H7 (cell line): ENCODE results near the gene TBL1X. TPM values are rescaled to one million over a fixed set of nuclear protein-coding genes. Genes with fewer than 3 reads are reported as not detected.
A peak's percentile ranks its signal among the peaks of the same experiment; 100 is the strongest.

Source experiments
- DNase-seq: peaks from one replicate; pipeline ENCODE4 v3.0.0; 2012
- H3K27me3 ChIP-seq: 2 replicates; pipeline ENCODE4 v1.6.0; 2011; ENCODE audit warnings: mild to moderate bottlenecking, low read length; ENCODE audit not compliant: control insufficient read depth, insufficient read depth
- H3K36me3 ChIP-seq: replicated peaks from 2 replicates; pipeline ENCODE4 v1.5.1; 2011; ENCODE audit warnings: low read length; ENCODE audit not compliant: control insufficient read depth, insufficient read depth
- H3K4me3 ChIP-seq: 2 replicates; pipeline ENCODE4 v1.5.1; 2011; ENCODE audit warnings: low read depth, mild to moderate bottlenecking, control low read depth, low read length, moderate library complexity; ENCODE audit not compliant: insufficient read depth
- total RNA-seq: library from RNA; depleted of rRNA; stranded (reverse); fragments of >200 nt; shearing (Covaris generic); gene quantifications from 2 replicates; pipeline ENCODE4 v1.2.3, GENCODE V29; 2014

Gene TBL1X
- total RNA-seq, 1 experiment from 2014 or later: 57.0 TPM

DNA sequence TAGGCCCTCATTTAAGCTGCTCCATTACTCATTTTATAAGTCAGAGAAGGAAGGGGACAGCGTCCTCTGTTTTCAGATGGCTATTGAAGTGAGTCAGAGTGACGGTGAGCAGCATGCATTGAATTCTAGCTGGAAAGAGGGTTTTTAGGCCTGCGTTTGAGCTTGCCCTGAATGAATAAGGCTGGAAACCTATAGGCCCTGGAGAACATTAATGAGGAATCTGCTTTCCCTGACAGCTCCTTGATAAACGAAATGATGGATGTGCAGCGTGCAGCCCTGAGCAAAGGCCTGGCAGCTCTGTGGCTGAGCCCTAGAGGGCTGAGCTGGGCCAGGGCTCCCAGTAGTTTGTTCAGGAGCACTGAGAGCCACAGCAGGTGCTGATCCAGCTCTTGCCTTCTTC lies 33.4 kb downstream of the TBL1X start:
- DNase-seq: no peak
- no peak overlapping the region for H3K4me3 ChIP-seq
- no peaks in the 10 kb centered on the region for H3K27me3 ChIP-seq
- no peaks in the 10 kb centered on the region; the same call in 1 of the 2 replicates for H3K36me3 ChIP-seq

DNA sequence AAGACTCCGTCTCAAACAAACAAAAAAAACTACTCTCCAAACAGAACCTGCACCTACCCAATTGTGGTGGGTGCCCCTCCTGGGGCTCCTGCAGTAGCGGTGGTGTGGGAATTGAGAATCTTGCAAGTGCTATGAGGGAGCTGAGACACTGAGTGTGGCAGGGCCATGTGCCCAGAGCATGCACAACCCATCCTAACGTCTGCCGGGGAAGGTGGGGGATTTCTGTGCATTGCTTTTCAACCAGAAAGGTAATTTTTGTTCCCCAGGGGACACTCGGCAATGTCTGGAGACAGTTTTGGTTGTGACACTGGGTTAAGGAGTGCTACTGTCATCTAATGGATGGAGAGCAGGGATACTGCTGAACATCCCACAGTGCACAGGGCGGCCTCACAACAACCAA lies 35.7 kb downstream of the TBL1X start:
- no peaks in the 10 kb centered on the region for H3K27me3 ChIP-seq
- H3K36me3 ChIP-seq: no peaks in the 10 kb centered on the region; the same call in 1 of the 2 replicates
- H3K4me3 ChIP-seq: no peak overlapping the region
- no peak for DNase-seq

DNA sequence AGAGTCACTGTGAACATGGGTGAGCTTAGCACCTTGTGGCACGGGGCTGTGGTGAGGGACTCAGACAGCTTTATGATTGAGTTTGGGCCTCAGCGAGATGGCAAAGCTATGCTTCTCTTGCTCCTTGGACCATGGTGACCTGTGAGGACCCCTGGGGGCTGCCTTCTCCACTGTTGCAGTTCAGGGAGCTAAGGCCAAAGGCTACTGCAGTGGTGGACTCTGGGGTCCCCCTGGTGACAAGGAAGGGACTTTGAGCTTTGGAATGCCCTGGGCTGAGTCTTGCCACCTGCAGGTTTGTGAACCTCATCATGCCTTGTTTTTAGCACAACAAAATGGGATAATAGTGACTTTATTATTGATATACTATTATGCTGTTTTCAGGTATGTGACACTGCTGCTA lies 36.5 kb downstream of the TBL1X start:
- H3K4me3 ChIP-seq: no peak overlapping the region
- peak; percentile 51 for DNase-seq
- no peaks in the 10 kb centered on the region for H3K27me3 ChIP-seq
- H3K36me3 ChIP-seq: no peaks in the 10 kb centered on the region; the same call in 1 of the 2 replicates

- no peaks in the 10 kb centered on the region; the same call in 1 of the 2 replicates for H3K36me3 ChIP-seq
- H3K27me3 ChIP-seq: no peaks in the 10 kb centered on the region
- DNase-seq: no peak
- H3K4me3 ChIP-seq: no peak overlapping the region
These were observed 38.4 kb downstream of the TBL1X start for GRCh38 chrX:9503261-9503660.

- DNase-seq: no peak
- H3K4me3 ChIP-seq: no peak overlapping the region
- H3K36me3 ChIP-seq: no peaks in the 10 kb centered on the region
- H3K27me3 ChIP-seq: no peaks in the 10 kb centered on the region
These were observed 45.5 kb downstream of the TBL1X start for GRCh38 chrX:9510366-9510765.

DNA sequence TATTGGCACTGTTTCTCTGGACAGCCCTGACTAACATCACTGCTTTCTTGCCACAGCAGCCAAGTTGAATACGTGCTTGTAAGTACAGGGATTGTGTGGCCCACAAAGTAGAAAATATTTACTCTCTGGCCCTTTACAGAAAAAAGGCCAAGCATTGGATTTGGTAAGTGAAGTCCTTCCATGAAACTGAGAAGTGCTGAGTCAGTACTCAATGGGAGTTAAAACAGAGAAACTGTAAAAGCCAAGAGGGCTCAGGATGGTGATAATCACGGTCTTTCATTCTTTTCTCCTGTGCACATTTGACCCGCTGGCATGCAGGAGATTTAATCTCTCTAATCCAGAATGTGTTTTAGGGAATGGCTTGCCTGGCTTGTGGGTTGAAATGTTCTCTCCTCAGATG lies 46.1 kb downstream of the TBL1X start:
- Histone ChIP-seq H3K27me3 (no peaks in the 10 kb centered on the region), H3K4me3 (no peak overlapping the region), H3K36me3 (no peaks in the 10 kb centered on the region)
- no peak for DNase-seq

DNA sequence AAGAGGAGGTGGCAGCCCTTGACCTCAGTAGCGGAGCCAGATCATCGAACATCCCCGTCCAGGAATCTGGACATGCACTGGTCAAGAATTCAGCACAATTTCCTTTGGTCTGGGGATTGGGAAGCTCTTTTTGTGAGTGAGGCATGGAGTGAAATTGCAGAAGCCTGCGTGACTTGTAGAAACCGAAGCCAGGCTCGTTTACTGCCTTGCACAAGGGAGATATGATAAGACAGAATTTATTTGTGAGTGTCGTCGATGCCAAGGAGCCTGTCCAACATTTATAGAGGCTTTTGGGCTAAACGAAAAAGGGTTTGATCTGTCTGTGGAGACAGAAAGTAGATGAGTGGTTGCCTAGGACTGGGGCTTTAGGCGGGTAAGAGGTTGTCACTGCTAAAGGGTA lies 50.6 kb downstream of the TBL1X start:
- DNase-seq: no peak
- Histone ChIP-seq H3K36me3 (no peaks in the 10 kb centered on the region), H3K27me3 (no peaks in the 10 kb centered on the region), H3K4me3 (no peak overlapping the region)

GRCh38 chrX:9515973-9516538 lies 51.2 kb downstream of the TBL1X start:
- Histone ChIP-seq H3K4me3 (no peak overlapping the region), H3K27me3 (no peaks in the 10 kb centered on the region), H3K36me3 (no peaks in the 10 kb centered on the region)
- no peak for DNase-seq

- no peaks in the 10 kb centered on the region for H3K36me3 ChIP-seq
- DNase-seq: no peak
- H3K4me3 ChIP-seq: no peak overlapping the region
- H3K27me3 ChIP-seq: no peaks in the 10 kb centered on the region
These were observed 51.8 kb downstream of the TBL1X start for GRCh38 chrX:9516635-9517034.

- Histone ChIP-seq H3K4me3 (no peak overlapping the region), H3K27me3 (no peaks in the 10 kb centered on the region), H3K36me3 (no peaks in the 10 kb centered on the region)
- DNase-seq: no peak
These were observed 53.2 kb downstream of the TBL1X start for GRCh38 chrX:9518051-9518450.

DNA sequence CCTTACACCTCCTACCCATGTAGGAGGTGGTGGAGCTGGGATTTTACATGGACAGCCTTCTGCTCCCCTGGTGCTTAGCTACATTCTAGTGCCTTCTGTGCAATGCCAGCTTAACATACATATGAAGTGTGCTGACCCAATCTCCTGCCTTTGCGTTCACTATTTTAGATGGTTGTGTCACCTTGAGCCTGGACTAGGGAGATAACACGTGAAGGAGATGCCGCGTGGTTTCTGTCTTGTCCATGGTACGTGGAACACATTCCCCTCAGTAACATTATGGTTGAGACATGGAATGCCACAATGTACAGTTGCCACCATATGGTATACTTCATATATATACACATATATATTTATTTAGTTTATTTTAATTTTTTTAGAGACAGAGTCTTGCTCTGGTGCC lies 54.0 kb downstream of the TBL1X start:
- H3K27me3 ChIP-seq: no peaks in the 10 kb centered on the region
- H3K36me3 ChIP-seq: no peaks in the 10 kb centered on the region
- H3K4me3 ChIP-seq: no peak overlapping the region
- no peak for DNase-seq

DNA sequence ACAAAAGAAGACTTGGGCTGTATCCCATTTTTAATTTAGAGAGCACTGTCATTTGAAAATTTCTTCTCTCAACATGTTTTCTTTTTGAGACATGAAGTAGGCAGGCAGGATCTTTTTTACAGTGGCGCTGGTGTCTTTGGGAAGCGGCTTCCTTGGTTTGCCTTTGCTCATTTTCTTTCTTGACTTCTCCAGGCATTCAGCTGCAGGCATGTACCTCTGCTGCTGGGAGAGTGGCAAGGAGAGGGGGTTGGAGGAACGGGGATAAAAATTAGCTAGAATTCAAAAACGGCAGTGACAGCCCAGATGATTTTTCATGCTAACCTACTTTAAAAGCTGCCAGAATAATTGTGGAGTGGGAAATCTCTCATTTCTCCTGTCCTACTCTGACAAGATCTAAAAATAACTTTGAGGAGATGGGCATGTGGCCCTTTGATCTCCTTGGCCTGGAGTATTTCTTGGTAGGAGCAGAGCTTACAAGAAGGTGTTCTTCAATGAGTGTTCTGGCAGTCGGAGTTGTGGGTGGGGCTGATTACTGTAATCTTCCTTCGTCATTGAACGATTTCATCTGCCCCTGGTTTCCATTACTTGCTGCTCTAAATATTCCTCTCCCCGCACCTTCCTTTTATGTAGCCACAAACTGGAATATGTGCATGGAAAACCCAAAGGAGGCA lies 54.8 kb downstream of the TBL1X start:
- H3K36me3 ChIP-seq: no peaks in the 10 kb centered on the region
- H3K4me3 ChIP-seq: no peak overlapping the region
- H3K27me3 ChIP-seq: no peaks in the 10 kb centered on the region
- no peak for DNase-seq

DNA sequence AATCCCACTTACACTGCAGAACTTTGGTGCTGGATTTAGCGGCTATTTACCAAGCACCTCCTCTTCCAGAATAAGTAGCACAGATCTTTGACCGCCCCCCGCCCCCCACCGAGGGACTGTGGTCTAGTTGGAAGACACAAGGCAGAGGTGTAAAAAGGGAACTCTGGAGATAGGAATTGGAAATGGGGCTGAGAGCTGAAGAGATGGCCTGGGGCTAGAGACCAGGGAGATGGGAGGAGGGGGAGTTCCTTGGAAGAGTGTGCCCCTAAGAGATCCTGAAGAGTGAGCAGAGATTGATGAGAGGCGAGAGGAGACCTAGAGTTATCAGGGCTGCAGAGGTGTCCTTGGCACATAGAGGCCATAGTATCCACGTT lies 55.3 kb downstream of the TBL1X start:
- DNase-seq: no peak
- no peaks in the 10 kb centered on the region for H3K36me3 ChIP-seq
- H3K27me3 ChIP-seq: no peaks in the 10 kb centered on the region
- no peak overlapping the region for H3K4me3 ChIP-seq

- DNase-seq: no peak
- Histone ChIP-seq H3K36me3 (no peaks in the 10 kb centered on the region), H3K4me3 (no peak overlapping the region), H3K27me3 (no peaks in the 10 kb centered on the region)
These were observed 57.7 kb downstream of the TBL1X start for GRCh38 chrX:9522378-9523155.
